Motor neuron (in vitro differentiated cells): Measurements from ENCODE around the gene KLHL29. TPM values are rescaled to one million over a fixed set of nuclear protein-coding genes. Genes with fewer than 3 reads are reported as not detected.

ENCODE experiments used
- ATAC-seq, 8 experiments: fragments of 200-7000 bp; cut with Tn5 transposase; replicated peaks in 6 of 8; 2 replicates each; pipeline ENCODE4 v1.8.0; 2021; ENCODE audit warnings: mild to moderate bottlenecking in 8 of 8, moderate library complexity in 8 of 8
- H3K27ac ChIP-seq, 2 donors: fragments of 250-450 bp; sonication (Bioruptor Pico); 2 replicates each; pipeline ENCODE4 v1.9.0; 2021; ENCODE audit warnings: antibody characterized with exemption in 2 of 2, mild to moderate bottlenecking in 2 of 2, moderate library complexity in 1 of 2
- H3K4me1 ChIP-seq, 2 donors: fragments of 250-450 bp; sonication (Bioruptor Pico); replicated peaks in 1 of 2; 2 replicates each; pipeline ENCODE4 v1.6.1; 2021; ENCODE audit warnings: antibody characterized with exemption in 2 of 2, mild to moderate bottlenecking in 2 of 2, moderate library complexity in 1 of 2
- H3K4me3 ChIP-seq, 5 donors: fragments of 250-450 bp; sonication (Bioruptor Pico); 2 replicates each; pipeline ENCODE4 v1.9.0; 2021; ENCODE audit warnings: antibody characterized with exemption in 5 of 5, mild to moderate bottlenecking in 5 of 5, moderate library complexity in 4 of 5
- whole genome bisulfite sequencing, 10 experiments: fragments of 450-650 bp; shearing (Covaris generic); methylation state at CpG; one replicate each; pipeline ENCODE4 v1.0.0; 2022; 5-methylcytosine and 5-hydroxymethylcytosine counted together
- in situ Hi-C, 9 experiments: fragments of 400-800 bp; cut with MboI; loops; one replicate each; pipeline ENCODE4 v1.15.0; 2021; ENCODE audit warnings: low sequenced_read_pairs in 9 of 9, low pct_unique_long_range_greater_than_20kb in 2 of 9; ENCODE audit not compliant: unreplicated experiment in 9 of 9
- total RNA-seq, 8 experiments: library from RNA; unstranded; fragments of 300-600 nt; gene quantifications; 2 replicates each; pipeline versions ENCODE4 v1.2.3 to v1.2.4, GENCODE V29; 2022

The KLHL29 gene
- total RNA-seq, 8 experiments from 2014 or later, result 4.1 to 58.7 (median 5.4) TPM

- no peak for ATAC-seq
- H3K27ac ChIP-seq, result no peak overlapping the region
- peaks cover 25 to 41% of the 10 kb centered on the region in 2 donors for H3K4me1 ChIP-seq
- in situ Hi-C loops, result no loop called here
- WGBS, 10 experiments, result 80% methylated on average over 1 of the region's 2 CpGs; no CpG with 5 or more reads in 9 of the 10 experiments
- H3K4me3 ChIP-seq, result no peak overlapping the region
Observed at GRCh38 chr2:23659773-23660172, 274.8 kb downstream of the KLHL29 start.

DNA sequence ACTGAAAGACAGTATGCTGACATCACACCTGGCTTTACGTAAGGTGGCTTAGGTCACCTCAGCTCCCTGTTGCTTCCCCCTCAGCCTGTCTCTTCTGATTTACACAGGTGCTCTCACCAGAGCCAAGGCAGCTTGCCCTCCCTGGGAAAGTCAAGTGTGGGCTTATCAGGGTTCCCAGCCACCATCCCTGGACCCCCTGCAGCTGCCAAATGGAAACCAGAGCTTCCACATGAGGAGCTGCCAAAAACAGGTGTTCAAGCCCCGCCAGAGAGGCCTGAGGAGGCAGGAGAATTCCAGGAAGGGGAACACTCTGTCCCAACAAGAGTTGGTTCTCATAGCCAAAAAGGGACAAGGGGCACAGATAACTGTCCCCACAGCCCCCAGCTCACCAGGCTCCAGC is 275.3 kb downstream of the KLHL29 start:
- H3K4me1 ChIP-seq, result peaks cover 25 to 41% of the 10 kb centered on the region in 2 donors
- H3K4me3 ChIP-seq, result no peak overlapping the region
- H3K27ac ChIP-seq, result no peak overlapping the region
- 80 to 100% (median 88%) methylated on average over 1 to 2 of the region's 2 CpGs; no CpG with 5 or more reads in 7 of the 10 experiments for WGBS, 10 experiments
- in situ Hi-C loops, result no loop called here
- no peak for ATAC-seq

- H3K27ac ChIP-seq, result no peak overlapping the region
- ATAC-seq, result no peak
- H3K4me1 ChIP-seq, result peaks cover 25 to 35% of the 10 kb centered on the region in 2 donors
- in situ Hi-C loops, result no loop called here
- H3K4me3 ChIP-seq, result no peak overlapping the region
- WGBS, 10 experiments, result 60 to 90% (median 75%) methylated on average over 1 to 7 of the region's 11 CpGs; no CpG with 5 or more reads in 5 of the 10 experiments
Observed at GRCh38 chr2:23661276-23662050, 276.5 kb downstream of the KLHL29 start.

GRCh38 chr2:23662466-23662865 is 277.5 kb downstream of the KLHL29 start:
- in situ Hi-C loops, result no loop called here
- no peak for ATAC-seq
- Histone ChIP-seq H3K4me3 (no peak overlapping the region), H3K27ac (no peak overlapping the region), H3K4me1 (peaks cover 19 to 28% of the 10 kb centered on the region in 2 donors)
- WGBS, 10 experiments, result 83 to 100% methylated on average over 1 of the region's 6 CpGs; no CpG with 5 or more reads in 8 of the 10 experiments

GRCh38 chr2:23662941-23663920 is 278.3 kb downstream of the KLHL29 start:
- WGBS, 10 experiments, result 0 to 92% (median 60%) methylated on average over 2 to 16 of the region's 46 CpGs
- in situ Hi-C loops, result no loop called here
- ATAC-seq, result peak in 7 of 8 experiments; percentile 20 to 90 (median 77)
- no peak overlapping the region for H3K27ac ChIP-seq
- peaks cover 11 to 20% of the 10 kb centered on the region in 2 donors for H3K4me1 ChIP-seq
- H3K4me3 ChIP-seq, result peak overlapping the region in 2 of 5 donors; percentile 5 to 7

DNA sequence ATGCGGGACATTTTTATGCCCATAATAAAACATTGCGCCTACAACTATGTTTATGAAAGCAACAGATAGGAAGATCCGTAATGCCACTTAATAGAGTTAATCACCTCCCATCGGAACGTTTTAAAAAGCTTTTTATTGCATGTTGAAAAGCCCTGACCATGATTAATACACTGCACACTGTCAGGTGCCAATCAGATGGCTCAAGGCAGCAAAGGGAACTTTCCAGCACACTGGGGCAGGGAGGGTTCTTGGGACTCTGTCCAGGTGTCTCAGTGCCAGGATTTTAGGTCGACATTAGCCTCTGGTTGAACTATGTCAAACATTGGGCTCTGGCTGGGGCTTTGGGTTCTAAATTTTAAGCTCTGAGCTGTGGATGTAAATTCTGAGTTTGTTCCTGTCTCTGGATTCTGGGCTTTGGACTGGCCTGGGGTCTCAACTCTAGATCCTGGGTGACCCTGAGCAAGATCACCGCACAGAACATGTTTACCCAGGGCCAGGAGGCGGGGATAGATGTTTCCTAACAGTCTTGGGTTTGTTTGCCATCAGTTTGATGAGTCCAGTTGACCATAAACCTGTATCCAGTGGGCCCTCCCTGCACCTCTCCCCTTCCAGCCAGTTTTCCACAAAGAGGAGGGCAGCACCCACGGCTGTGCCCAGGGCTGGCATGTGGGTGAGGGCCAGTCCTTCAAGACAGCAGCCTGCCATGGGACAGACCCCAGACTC is 279.2 kb downstream of the KLHL29 start:
- in situ Hi-C loops, result no loop called here
- ATAC-seq, result no peak

GRCh38 chr2:23666241-23666979 is 281.4 kb downstream of the KLHL29 start:
- in situ Hi-C loops, result no loop called here
- Histone ChIP-seq H3K27ac (no peak overlapping the region), H3K4me1 (peaks cover 9 to 21% of the 10 kb centered on the region in 2 donors), H3K4me3 (no peak overlapping the region)
- WGBS, 10 experiments, result 0 to 100% (median 77%) methylated on average over 1 to 6 of the region's 12 CpGs; no CpG with 5 or more reads in 4 of the 10 experiments
- peak in 3 of 8 experiments; percentile 41 to 62 (median 50) for ATAC-seq

More for the DNA sequence above, 279.2 kb downstream of the KLHL29 start:
- H3K27ac ChIP-seq, result no peak overlapping the region
- WGBS, 10 experiments, result 0 to 89% (median 68%) methylated on average over 2 to 6 of the region's 9 CpGs; no CpG with 5 or more reads in 1 of the 10 experiments
- H3K4me1 ChIP-seq, result peaks cover 6 to 16% of the 10 kb centered on the region in 2 donors
- no peak overlapping the region for H3K4me3 ChIP-seq

DNA sequence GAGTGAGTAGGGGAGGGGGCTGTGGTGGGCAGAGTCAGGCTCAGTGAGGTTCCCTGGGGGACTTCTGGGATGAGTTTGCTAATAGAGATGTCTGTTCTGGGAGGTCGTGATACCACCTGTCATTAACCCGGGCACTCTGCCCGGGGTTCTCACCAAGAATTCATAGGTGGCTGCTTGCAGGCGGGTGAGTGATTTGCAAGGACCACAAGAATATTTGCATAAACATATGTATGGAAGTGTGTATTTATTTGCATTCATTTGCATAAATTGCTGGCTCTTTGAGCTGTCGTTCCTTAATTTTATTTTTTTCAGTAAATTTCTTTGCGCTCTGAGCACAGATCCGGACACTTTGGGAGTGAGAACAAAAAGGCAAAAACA is 282.0 kb downstream of the KLHL29 start:
- no peak overlapping the region for H3K4me3 ChIP-seq
- H3K27ac ChIP-seq, result no peak overlapping the region
- peaks cover 9 to 21% of the 10 kb centered on the region in 2 donors for H3K4me1 ChIP-seq
- 0 to 100% (median 84%) methylated on average over 2 to 6 of the region's 7 CpGs for WGBS, 10 experiments
- peak in 3 of 8 experiments; percentile 24 to 65 (median 36) for ATAC-seq
- in situ Hi-C loops, result no loop called here

DNA sequence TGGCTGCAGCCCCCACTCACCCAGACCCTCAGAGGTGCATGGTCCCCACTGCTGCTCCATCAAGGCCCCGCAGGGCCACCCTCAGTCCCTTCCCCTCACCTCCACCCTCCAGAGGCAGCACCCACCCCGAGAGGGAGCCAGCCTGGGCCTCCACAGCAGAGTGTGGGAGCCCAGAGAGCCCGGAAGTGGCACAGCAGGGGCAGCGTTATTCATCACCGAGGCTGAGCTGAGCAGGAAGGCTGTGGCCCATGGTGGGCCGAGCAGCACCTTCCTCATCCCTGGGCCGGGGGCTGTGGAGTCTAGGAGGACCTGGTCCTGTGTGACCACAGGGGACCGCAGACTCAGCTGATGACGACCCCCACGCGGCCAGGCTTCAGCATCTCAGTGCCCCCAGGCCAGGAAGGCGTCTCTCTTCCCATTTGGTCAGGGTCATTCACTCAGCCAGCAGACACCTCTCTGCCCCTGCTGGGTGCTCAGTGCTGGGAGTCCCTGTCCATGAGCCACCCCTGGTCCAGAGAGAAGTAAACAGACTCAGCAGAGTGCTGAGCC is 283.9 kb downstream of the KLHL29 start:
- Histone ChIP-seq H3K4me1 (peaks cover 4 to 12% of the 10 kb centered on the region in 2 donors), H3K27ac (no peak overlapping the region), H3K4me3 (no peak overlapping the region)
- ATAC-seq, result no peak
- in situ Hi-C loops, result no loop called here
- WGBS, 10 experiments, result 80 to 100% methylated on average over 1 of the region's 12 CpGs; no CpG with 5 or more reads in 8 of the 10 experiments

GRCh38 chr2:23669413-23670244 is 284.6 kb downstream of the KLHL29 start:
- 85 to 100% (median 96%) methylated on average over 1 to 8 of the region's 22 CpGs; no CpG with 5 or more reads in 3 of the 10 experiments for WGBS, 10 experiments
- no peak overlapping the region for H3K4me3 ChIP-seq
- peak in 6 of 8 experiments; percentile 19 to 41 (median 32) for ATAC-seq
- no peak overlapping the region for H3K27ac ChIP-seq
- in situ Hi-C loops, result no loop called here
- peaks cover 4 to 9% of the 10 kb centered on the region in 2 donors for H3K4me1 ChIP-seq

DNA sequence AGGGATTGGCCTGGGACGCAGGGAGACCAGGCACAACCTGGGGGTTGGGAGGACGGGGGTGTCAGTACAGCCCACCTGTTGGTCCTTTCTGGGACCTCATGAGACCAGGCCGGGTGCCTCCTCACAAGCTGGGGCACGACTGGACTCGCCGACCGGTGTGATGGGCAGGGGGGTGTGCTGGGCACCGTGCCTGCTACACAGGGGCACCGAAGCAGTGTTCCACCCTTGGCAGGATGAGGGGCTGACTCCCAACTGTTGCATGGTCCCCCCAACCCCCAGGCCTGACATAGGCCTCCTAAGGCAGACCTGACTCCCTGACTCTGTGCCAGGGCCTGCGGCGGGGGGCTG is 285.2 kb downstream of the KLHL29 start:
- in situ Hi-C loops, result no loop called here

More for the DNA sequence above, 285.2 kb downstream of the KLHL29 start:
- WGBS, 10 experiments, result 89 to 93% (median 90%) methylated on average over 3 to 6 of the region's 11 CpGs; no CpG with 5 or more reads in 7 of the 10 experiments
- H3K27ac ChIP-seq, result no peak overlapping the region
- peaks cover 4 to 9% of the 10 kb centered on the region in 2 donors for H3K4me1 ChIP-seq
- H3K4me3 ChIP-seq, result no peak overlapping the region
- peak in 1 of 8 experiments; percentile 18 for ATAC-seq
